ENCODE data around the gene TAS1R3.

Gene TAS1R3

DNA sequence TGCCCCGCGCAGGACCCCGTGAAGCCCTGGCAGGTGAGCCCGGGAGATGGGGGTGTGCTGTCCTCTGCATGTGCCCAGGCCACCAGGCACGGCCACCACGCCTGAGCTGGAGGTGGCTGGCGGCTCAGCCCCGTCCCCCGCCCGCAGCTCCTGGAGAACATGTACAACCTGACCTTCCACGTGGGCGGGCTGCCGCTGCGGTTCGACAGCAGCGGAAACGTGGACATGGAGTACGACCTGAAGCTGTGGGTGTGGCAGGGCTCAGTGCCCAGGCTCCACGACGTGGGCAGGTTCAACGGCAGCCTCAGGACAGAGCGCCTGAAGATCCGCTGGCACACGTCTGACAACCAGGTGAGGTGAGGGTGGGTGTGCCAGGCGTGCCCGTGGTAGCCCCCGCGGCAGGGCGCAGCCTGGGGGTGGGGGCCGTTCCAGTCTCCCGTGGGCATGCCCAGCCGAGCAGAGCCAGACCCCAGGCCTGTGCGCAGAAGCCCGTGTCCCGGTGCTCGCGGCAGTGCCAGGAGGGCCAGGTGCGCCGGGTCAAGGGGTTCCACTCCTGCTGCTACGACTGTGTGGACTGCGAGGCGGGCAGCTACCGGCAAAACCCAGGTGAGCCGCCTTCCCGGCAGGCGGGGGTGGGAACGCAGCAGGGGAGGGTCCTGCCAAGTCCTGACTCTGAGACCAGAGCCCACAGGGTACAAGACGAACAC is 1.8 kb downstream of the TAS1R3 start:
- intact Hi-C loops (cut with DNase I): no loop called here

DNA sequence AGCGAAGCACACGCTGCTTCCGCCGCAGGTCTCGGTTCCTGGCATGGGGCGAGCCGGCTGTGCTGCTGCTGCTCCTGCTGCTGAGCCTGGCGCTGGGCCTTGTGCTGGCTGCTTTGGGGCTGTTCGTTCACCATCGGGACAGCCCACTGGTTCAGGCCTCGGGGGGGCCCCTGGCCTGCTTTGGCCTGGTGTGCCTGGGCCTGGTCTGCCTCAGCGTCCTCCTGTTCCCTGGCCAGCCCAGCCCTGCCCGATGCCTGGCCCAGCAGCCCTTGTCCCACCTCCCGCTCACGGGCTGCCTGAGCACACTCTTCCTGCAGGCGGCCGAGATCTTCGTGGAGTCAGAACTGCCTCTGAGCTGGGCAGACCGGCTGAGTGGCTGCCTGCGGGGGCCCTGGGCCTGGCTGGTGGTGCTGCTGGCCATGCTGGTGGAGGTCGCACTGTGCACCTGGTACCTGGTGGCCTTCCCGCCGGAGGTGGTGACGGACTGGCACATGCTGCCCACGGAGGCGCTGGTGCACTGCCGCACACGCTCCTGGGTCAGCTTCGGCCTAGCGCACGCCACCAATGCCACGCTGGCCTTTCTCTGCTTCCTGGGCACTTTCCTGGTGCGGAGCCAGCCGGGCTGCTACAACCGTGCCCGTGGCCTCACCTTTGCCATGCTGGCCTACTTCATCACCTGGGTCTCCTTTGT is 2.6 kb downstream of the TAS1R3 start:
- no peak for DNase-seq
- intact Hi-C loops (cut with DNase I): no loop called here

More for the DNA sequence above, 1.8 kb downstream of the TAS1R3 start:
- DNase-seq: peak in 5 of 10 donors; percentile 51 to 92 (median 86)

DNA sequence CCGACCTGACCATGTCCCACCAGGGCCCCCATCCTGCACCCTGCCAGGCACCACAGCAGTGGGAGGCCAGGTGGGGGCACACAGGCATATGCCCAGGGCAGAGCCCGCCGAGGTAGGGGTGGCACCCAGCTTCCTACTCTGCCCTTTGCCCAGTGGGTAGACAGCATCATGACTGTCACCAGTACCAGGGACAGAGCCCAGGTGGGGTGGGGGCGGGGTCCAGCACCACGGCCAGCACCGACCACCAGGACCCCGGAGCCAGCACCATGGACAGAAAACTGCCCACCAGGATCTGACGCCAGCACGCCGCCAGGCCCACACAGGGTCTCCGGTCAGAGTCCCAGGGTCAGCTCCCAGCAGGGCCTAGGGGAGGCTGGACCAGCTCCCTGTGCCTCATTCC is 3.8 kb downstream of the TAS1R3 start:
- no peak for DNase-seq
- intact Hi-C loops (cut with DNase I): no loop called here

DNA sequence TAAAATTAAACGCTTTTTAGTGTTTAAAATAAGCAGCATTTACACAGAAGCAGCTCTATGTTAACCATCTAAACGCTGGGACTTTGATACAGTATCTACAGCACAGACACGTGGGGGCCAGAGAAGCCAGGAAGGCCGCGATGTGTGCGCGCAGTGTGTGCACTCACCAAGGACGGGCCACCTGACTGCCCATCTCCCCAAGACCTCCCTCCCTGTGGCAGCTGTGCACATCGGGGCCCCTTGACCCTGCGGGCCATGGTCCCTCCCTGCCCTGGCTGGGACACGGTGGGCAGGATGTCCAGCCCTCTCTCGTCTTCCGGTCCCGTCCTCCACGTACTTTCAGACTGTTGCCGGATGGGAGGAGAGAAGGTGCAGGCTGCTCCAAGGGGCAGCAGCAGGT is 4.2 kb downstream of the TAS1R3 start:
- intact Hi-C loops (cut with DNase I): no loop called here
- no peak for DNase-seq

DNA sequence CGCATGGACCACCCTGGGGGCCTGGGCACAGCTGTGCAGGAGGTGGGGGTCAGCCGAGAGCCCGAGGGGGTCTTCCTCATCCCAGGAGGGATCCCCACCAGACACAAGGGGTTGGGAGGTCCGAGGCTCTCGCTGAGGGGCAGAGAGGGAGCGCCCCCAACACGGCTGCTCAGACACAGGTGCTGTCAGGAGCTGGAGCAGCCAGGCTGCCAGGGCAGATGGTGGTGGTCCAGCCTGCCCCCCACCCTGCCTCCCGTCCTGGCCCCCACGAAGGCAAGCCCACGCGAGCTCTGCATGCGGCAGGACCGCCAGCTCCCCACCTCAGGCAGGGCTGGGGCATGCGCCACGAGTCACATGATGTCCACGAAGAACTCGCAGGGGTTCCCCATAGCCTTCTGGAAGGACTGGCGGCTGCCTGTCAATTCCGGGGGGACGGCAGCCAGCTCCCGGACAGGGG is 4.7 kb downstream of the TAS1R3 start:
- intact Hi-C loops (cut with DNase I): no loop called here
- DNase-seq: no peak

DNA sequence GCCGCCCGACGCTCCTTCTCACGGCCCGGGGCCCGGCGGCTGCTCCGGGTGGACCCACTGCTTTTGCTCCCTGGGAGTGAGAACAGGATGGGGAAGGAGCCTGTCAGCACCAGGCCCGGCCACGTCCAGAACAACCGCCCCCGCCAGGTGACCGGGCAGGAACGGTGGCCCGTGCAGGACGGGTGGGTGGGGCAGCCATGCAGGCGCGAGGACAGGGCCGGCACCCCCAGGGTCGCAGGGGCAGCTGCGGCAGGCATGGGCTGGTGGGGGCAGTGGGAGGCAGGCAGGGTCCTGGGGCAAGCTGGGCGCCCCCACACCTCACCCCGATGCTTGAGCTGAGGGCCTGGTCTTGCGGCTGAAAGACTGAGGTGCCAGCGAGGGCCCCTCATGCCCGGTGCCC is 5.4 kb downstream of the TAS1R3 start:
- no peak for DNase-seq

DNA sequence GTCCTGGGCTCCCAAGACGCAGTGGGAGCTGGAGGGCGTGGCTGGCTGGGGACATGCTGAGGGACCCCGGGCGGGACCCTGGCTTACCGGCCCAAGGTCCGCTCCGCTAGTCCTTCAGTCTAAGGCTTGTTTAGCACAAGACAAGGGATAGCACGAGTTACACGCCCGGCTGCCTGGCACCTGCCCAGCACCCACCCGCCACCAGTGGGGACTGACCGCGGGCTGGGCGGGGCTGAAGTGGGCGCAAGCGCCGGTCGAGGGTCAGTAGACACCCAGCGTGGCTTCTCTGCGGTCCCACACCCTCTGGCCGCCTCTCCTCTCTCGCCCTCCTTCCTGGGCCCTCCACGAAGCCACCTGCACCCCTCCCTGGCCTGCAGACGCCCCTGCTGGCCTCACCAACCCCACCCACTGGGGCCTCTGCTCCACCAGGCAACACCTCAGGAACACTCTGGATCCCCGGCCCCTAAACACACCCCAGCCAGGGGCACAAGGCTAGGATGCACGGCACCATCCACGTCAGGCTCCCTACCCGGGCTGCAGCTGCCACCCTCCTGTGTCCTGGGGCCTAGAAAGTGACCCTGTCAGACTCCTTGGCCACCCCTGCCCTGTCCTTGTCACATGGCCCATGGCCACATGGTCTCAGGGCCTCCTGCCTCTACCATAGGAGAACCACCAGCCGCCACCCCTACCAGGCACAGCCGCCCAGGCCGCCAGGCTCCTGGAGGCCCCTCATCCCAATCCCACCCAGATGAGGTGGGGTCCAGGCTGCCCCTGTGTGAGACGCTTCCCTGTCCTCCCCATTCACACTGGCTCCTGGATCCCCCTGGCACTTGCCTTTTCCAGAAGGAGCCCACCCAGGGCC is 6.1 kb downstream of the TAS1R3 start:
- DNase-seq: no peak
- intact Hi-C loops (cut with DNase I): no loop called here

More for the DNA sequence above, 5.4 kb downstream of the TAS1R3 start:
- intact Hi-C loops (cut with DNase I): no loop called here

DNA sequence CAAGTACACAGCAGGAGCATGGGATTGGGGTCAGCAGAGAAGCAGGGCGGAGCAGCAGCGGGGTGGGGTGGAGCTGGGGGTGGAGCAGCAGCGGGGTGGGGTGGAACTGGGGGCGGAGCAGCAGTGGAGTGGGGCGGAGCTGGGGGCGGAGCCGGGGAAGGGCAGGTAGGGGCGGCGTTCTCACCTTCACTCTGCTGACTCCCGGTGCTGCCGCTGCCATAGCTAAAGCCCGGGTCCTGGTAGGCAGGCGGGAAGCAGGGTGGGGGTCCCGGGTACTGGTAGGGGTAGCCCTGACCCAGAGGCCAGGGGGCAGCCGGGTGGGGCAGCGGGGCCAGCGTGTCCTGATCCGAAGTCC is 6.7 kb downstream of the TAS1R3 start:
- intact Hi-C loops (cut with DNase I): no loop called here
- no peak for DNase-seq

DNA sequence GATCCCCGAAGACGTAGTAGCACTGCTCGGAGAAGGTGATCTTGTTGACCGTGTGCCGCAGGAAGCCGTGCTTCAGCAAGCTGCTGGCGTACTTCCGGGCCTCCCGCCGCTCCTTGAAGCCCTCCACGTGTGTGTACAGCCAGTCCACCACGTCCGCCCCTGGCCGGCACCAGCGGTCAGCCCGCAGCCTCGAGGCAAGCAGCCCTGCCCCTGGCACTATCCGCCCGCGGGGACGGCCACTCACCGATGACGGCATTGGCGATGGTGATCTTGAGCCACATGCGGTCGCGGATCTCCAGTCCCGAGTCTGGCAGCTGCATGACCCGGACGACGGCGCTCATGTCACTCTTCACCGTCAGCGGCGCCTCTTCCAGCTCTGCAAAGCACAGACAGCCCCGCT is 7.2 kb downstream of the TAS1R3 start:
- DNase-seq: no peak
- intact Hi-C loops (cut with DNase I): no loop called here

DNA sequence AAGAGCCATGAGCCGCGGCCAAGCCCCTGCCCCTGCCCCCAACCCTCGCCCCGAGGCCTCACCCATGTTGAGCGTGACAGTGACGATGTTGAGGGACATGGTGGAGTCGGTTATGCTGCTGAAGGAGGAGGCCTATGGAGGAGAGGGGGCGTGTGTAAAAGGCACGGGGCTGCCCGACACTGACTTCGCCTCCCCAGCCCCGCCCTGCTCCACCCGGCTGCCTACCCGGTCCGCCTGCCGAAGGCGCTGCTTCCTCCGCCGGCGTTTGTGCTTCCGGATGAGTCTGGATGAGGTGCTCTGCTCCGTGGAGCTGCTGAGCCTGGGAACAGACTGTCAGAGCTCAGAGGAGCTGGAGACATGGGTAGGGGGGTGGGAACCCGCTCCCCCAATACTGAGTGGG is 9.1 kb downstream of the TAS1R3 start:
- no peak for DNase-seq
- intact Hi-C loops (cut with DNase I): no loop called here

DNA sequence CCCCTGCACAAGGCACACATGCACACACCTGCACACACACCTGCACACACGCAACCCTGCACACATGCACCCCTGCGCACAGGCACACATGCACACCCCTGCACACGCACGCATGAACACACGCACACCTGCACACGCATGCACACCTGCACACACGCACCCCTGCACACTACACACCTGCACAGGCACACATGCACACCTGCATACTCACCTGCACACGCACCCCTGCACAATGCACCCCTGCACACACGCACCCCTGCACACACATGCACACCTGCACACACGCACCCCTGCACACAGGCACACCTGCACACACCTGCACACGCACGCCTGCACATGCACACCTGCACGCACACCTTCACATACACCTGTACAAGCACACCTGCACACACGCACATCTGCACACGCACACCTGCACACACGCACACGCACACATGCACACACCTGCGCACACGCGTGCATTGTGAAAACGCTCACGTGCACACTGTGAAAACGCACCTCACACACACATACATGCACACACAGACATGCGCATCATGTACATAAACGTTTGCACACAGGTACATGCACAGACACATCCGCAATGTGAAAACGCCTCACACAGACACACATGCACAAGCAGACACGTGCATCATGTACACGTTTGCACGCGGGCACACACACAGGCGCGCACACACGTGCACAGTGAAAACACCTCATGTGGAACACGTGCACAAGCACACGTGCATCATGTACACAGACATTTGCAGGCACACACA is 9.9 kb downstream of the TAS1R3 start:
- intact Hi-C loops (cut with DNase I): no loop called here
- no peak for DNase-seq

DNA sequence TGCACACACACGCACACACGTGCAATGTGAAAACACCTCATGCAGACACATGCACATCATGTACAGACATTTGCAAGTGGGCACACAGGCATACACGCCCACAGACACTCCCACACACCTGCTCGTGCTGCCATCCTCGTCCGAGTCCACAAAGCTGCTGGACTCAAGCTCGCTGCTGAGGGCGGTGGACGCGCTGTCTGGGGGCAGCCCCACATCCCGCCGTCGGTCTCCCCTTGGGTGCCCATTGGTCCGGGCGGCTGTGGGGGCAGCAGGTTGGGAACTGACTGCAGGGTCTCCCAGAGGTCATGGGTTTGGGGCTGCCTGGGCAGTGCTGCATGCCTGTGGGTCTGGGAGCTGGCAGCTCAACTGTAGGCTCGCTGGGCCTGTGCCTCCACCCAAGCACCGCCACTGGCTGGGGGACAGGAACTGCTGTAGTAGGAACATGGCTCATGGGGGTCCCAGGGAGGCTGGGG is 10.5 kb downstream of the TAS1R3 start:
- DNase-seq: no peak
- intact Hi-C loops (cut with DNase I): no loop called here

DNA sequence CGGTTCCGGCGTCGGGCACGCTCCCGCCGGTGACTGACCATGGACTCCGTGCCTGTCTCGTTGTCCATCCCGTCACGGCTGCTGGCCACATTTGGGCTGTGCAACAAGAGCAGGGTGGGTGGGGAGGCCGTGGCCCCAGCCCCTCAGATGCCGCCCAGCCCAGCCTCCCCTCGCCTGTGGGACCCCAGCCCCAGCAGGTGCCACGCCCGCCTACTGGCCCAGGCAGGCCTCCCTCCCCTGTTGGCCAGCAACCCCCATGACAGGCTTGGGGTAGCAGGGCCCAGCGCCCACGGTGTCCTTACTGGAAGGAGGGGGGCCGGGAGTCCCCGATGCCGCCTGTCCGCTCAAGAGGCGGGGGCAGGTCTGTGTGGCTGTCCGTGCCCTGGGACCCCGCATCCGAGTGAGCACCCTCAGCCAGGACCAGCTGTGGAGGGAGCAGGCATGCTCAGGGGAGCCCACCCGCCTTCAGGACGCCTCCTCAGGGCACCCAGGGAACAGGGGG is 11.0 kb downstream of the TAS1R3 start:
- no peak for DNase-seq
- intact Hi-C loops (cut with DNase I): no loop called here

DNA sequence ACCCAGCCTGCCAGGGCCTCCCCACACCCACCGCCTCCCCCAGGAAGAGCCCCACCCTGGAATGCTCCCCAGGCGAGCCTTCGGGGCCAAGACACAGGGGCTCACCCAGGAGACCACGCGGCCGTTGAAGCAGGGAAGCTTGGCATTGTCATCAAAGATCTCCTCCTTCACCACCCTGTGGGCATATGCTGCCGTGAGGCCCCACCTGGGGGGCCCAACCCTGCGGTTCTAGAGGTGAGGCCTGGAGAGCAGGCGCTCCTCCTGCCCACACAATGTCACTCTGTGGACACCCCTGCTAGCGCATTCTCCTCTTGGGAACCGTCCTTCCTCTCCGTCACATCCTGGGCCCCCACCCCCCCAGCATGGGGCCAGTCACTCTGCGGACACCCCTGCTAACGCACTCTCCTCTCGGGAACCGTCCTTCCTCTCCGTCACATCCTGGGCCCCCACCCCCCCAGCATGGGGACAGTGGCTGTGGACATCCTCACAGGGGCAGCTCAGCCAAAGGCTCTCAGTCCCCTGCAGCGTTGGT is 11.6 kb downstream of the TAS1R3 start:
- intact Hi-C loops (cut with DNase I): no loop called here
- DNase-seq: no peak

DNA sequence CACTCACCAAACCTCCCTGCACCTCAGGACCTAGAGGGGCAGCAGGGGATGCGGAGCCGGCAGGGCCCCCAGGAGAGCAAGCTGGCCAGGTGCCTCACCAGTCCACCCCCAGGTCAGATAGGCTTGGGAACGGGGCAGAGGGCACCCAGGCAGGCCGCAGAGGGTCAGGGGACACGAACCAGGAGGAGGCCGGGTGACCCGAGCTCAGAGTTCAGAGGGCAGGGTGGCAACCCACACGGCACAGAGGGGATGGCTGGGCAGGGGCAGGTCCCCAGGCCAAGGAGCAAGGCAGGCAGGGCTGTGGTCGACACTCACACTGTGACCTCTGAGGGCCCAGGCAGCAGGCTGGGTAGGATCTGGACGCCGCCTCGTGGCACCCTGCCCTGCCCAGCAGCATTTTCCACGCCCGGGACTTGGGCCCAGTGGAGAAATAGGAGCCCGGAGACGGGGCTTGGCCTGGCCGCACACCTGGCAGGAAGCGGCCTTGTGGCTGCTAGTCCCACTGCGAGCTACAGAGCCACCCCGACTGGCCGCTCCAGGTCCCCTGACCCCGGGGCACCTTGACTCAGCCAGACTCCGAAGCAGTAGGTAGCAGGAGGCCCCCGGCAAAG is 12.8 kb downstream of the TAS1R3 start:
- intact Hi-C loops (cut with DNase I): no loop called here
- DNase-seq: no peak

DNA sequence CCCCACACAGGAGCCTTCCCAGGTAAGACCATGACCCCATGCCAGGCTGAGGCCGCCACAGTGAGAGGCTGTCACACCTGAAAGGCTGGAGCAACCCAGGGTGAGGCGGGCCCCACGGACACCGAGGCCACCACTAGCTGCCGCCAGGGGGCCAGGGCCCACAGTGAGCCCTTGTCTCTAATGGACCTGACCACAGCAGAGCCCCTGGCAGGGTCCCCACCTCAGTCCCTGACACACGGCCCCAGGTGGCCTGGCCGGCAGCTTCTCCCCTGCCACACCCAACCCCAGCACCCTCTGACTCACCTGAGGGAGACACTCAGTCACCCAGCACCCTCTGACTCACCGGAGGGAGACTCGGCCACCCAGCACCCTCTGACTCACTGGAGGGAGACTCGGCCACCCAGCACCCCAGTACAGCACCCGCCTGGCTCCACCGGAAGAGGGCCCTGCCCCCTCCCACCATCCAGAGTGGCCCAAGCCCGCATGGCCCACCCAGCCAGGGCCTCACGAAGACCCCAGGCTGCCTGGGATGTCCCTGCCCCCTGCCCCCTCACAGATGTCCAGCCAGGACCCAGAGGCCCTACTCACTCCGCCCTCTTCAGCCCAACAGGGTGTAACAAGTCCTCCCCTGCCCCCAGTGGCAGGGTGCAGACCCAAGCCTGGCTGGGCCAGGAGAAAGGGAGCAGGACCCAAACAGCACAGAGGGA is 13.7 kb downstream of the TAS1R3 start:
- intact Hi-C loops (cut with DNase I): no loop called here
- DNase-seq: no peak

DNA sequence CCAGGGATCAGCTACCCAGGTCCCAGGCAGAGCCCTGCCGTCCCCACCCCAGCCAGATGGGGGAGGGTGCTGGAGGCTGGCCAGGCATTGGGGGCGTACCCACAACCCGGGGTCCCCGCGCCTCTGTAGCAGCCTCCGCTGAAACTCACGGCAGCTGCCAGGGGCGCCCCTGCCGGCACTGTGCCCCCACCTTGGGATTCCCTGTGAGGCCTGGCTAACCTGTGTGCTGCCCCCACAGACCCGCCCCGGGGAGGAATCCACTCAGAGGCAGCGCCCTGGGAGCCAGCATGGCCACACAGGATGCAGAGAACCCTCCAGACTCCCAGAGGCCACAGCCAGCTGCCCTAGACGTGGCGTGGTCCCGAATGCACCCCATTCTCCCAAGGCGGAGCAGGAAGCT is 14.3 kb downstream of the TAS1R3 start:
- intact Hi-C loops (cut with DNase I): no loop called here
- DNase-seq: no peak

DNA sequence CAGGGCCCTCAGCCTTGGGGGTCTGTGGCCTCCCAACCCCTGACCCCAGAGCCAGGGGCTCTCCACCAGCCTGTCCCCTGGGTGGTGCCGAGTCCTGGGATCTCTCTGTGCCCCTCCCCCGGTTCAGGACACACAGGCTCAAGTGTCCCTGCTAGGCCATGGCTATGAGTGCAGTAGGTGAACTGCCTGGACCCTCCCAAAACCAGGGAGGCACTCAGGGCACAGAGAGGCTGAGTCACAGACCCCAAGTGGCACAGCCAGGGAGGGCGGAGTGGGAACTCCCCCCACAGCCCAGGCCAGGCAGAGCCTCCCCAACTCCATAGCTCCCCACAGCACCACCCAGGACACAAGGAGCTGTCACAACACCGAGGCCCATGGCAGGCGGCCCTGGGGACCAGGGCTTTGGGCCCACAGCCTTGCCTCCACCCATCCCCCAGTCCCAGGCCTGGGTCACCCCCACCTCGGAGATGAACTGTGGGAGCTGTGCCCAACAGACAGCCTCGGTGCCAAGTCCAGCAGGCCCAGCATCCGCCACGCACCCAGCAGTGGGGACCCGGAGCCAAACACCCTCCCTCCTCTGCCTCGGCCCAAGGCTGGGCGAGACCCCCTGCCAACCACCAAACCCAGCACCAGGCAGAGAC is 14.9 kb downstream of the TAS1R3 start:
- intact Hi-C loops (cut with DNase I): no loop called here
- DNase-seq: peak in 1 of 10 donors; percentile 42

DNA sequence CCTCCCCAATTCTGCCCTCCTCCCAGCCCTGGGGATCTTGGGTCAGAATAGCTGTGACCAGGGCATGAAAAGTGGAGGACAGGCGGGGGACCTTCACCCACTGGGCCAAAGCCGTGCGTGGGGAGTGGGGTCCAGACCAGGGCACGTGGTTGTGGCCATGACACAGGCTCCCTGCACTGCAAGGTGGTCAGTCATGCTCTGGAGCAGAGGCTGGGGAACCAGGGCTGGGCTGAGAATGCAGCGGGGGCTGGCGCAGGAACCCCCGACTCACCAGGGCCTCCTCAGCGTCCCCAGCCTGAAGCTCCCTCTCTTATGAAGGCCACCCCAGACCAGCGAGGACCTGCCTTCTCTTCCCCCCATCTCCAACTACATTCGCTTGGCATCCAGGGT is 15.4 kb downstream of the TAS1R3 start:
- intact Hi-C loops (cut with DNase I): no loop called here

More for the DNA sequence above, 15.4 kb downstream of the TAS1R3 start:
- DNase-seq: no peak

All from posterior cingulate gyrus (tissue), 11 donors.